Stimulated activated CD8-positive, alpha-beta memory T cell treated with anti-CD3 and anti-CD28 coated beads, Interleukin-12 subunit alpha, Interleukin-12 subunit beta, amount 100 ng/mL, for 24 hours (primary cell): ENCODE results near the gene LRRC45.
"Not testable (repeated sequence)": the region's sequence is repeated elsewhere in the genome, so short reads cannot be mapped to it uniquely, and the experiment has no call there.

Experiments
- DNase-seq: peaks from one replicate; pipeline ENCODE4 v3.0.0-alpha.2; 2020; ENCODE audit errors: extremely low read depth

The LRRC45 gene

GRCh38 chr17:82022981-82023446, at the start of gene LRRC45:
Gene LRRC45 (plus strand): TSS chr17:82023305. CDS start chr17:82023644, 339 bp downstream.
- peak; percentile 100 for DNase-seq

GRCh38 chr17:81973432-81973831, 49.7 kb upstream of the LRRC45 start:
- no peak for DNase-seq

- no peak for DNase-seq
Measured at GRCh38 chr17:81976332-81977210, 46.5 kb upstream of the LRRC45 start.

GRCh38 chr17:81977211-81977808, 45.8 kb upstream of the LRRC45 start, which contains the start of gene ASPSCR1:
Gene ASPSCR1 (plus strand): TSS chr17:81977629. CDS start chr17:81977647, 18 bp downstream.
- peak; percentile 77 for DNase-seq

GRCh38 chr17:81978524-81979298, 44.4 kb upstream of the LRRC45 start:
- DNase-seq, result no peak

GRCh38 chr17:81980122-81980521, 43.0 kb upstream of the LRRC45 start:
- DNase-seq, result no peak

GRCh38 chr17:81980707-81981343, 42.3 kb upstream of the LRRC45 start:
- DNase-seq, result no peak

- not testable (repeated sequence) for DNase-seq
Measured at GRCh38 chr17:81981511-81981910, 41.6 kb upstream of the LRRC45 start.

GRCh38 chr17:81983011-81983638, 40.0 kb upstream of the LRRC45 start:
- no peak for DNase-seq

- DNase-seq, result no peak
Measured at GRCh38 chr17:81983639-81984373, 39.3 kb upstream of the LRRC45 start.

- DNase-seq, result no peak
Measured at GRCh38 chr17:81984773-81985410, 38.2 kb upstream of the LRRC45 start.

- DNase-seq, result no peak
Measured at GRCh38 chr17:81986606-81987005, 36.5 kb upstream of the LRRC45 start.

GRCh38 chr17:81987161-81987770, 35.8 kb upstream of the LRRC45 start:
- no peak for DNase-seq

- no peak for DNase-seq
Measured at GRCh38 chr17:81990836-81991683, 32.0 kb upstream of the LRRC45 start.

GRCh38 chr17:81991684-81992305, 31.3 kb upstream of the LRRC45 start:
- DNase-seq, result no peak

- no peak for DNase-seq
Measured at GRCh38 chr17:81992306-81993102, 30.6 kb upstream of the LRRC45 start.
